HG03520 (cell line): ENCODE data around the gene EED.
"Not testable (repeated sequence)": the region's sequence is repeated elsewhere in the genome, so short reads cannot be mapped to it uniquely, and the experiment has no call there.

Experiments
- ATAC-seq: cut with Tn5 transposase; IDR thresholded peaks from one replicate; pipeline ENCODE4 v1.9.1; 2021; ENCODE audit warnings: mild to moderate bottlenecking, moderate library complexity; ENCODE audit not compliant: unreplicated experiment

EED gene

DNA sequence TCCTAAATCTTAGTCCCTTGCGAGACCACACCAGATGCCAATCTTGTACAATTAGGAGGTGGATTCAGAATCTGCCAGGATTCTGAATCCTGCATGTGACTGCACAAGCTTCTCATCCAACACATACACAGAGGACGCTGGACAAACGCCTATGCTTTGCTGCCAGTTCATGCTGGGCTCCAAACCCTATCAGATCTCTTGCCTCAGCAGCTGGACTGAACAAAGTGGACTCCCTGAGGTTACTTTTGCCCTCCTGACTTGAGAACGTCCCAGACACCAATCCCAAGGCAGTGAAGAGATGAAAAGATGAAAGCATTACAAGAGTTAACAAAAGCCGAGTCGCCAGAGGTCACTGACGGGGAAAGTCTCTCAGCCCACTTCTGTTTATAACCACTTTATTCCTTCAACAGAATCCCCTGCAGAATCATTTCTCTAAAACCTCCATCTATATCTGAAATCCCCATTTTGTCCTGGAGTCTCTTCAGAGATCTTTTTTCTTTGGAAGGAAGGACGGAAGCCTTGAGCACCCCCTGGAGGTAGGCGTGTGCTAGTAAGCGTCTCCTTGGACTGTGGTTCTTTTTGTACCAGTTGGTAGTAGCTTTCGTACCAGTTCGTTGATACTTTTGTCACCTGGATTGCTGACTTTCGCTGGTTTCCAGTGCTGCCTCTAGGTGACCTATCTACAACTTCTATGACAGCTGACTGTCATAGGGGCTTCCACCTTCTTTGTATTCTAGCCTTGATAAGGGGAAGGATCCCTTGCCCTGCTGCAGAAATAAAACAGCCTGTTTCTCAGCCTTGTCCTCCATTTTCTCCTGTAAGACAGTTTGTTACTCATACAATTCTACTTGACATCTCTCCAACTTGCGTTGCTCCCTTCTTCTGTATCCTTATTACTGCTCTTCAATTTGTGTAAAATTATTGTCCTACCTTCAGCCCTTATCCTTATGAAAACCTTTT, 26.1 kb upstream of the EED start:
- ATAC-seq = peak; percentile 46

- ATAC-seq = peak; percentile 71
Measured at GRCh38 chr11:86219311-86220193, 25.0 kb upstream of the EED start.

- no peak for ATAC-seq
Measured at GRCh38 chr11:86220653-86221052, 23.9 kb upstream of the EED start.

GRCh38 chr11:86222081-86222480, 22.5 kb upstream of the EED start:
- no peak for ATAC-seq

GRCh38 chr11:86224575-86224974, 20.0 kb upstream of the EED start:
- not testable (repeated sequence) for ATAC-seq

GRCh38 chr11:86225344-86225743, 19.2 kb upstream of the EED start:
- ATAC-seq = not testable (repeated sequence)

DNA sequence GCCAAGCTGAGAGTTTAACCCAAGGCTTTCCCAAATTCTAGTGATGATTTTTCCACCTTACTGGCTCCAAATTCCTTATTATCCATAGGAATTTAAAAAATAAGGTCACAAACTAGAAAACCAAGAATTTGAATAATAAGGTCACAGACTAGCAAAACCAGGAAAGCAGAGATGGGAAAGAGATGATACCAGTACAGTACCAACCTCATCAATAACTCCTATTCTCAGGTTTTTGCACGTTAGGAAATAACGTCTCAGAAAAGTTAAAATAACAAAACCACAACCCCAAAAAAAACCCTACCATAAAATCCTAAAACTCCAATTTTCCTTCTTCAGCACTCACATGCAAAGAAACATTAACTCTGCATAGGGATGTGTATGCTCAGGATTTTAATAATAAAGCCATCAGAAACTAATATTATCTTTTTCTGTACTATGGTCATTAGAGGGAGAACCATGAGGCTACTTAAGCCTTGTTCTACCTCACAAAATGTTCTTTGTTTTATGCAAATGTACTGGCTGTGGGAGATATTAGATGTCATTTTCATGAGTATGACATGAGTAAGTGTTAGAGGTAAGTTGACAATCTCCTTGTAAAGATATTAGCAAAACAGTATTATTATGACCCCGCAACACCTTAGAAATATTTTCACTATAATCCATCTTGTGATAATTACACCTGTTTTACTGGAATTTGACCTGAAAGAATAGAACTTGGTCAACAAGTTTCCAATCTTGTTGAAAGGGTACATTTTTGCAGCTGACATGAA, 16.1 kb upstream of the EED start:
- no peak for ATAC-seq

DNA sequence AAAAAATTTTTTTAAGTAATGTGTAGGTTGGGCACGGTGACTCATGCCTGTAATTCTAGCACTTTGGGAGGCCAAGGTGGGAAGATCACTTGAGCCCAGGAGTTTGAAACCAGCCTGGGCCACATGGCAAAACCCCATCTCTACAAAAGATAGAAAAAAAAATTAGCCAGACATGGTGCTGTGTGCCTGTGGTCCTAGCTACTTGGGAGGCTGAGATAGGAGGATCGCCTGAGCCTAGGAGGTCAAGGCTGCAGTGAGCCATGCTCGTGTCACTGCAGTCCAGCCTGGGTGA, 15.6 kb upstream of the EED start:
- not testable (repeated sequence) for ATAC-seq

GRCh38 chr11:86230179-86230804, 14.3 kb upstream of the EED start:
- no peak for ATAC-seq

DNA sequence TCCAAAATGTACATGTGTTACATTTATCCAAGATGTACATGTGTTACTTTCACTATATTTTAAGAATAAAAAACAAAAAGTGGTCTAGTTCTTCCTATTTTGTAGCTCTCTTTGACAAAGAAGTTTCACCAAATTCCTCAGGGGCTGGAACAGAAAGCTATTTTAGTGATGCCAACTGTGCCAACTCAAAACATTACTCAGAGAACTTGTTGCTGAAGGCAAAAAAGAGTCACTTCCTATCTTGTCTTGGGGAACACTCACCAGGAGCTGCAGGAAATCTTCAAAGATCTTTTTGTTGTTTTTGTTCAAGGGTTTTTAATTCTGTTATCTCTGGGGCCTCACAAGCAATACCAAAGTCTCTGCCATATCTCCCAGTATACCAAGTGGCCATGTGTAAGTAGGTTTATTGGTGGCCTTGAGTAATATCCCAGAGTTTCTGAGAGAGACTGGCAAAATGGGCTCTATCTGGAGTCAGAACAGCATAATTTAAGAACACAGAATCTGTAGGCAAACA, 13.6 kb upstream of the EED start:
- no peak for ATAC-seq

DNA sequence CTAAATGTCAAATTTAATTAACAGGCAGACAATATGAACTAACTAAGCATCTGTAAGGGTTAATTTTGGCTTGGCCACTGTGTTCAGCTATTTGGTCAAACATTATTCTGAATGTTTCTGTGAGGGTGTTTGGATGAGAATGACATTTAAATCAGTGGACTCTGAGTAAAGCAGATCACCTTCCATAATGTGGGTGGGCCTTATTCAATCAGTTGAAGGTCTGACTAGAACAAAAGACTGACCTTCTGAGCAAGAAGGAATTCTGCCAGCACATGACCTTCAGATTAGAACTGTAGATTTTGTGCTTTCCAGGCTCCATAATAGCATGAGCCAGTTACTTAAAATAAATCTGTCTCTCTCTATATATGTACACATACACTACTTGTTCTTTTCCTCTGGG, 12.0 kb upstream of the EED start:
- no peak for ATAC-seq

- ATAC-seq = no peak
Measured at GRCh38 chr11:86234831-86235461, 9.6 kb upstream of the EED start.

GRCh38 chr11:86237267-86237804, 7.2 kb upstream of the EED start:
- ATAC-seq = no peak

- ATAC-seq = no peak
Measured at GRCh38 chr11:86240164-86240563, 4.4 kb upstream of the EED start.

DNA sequence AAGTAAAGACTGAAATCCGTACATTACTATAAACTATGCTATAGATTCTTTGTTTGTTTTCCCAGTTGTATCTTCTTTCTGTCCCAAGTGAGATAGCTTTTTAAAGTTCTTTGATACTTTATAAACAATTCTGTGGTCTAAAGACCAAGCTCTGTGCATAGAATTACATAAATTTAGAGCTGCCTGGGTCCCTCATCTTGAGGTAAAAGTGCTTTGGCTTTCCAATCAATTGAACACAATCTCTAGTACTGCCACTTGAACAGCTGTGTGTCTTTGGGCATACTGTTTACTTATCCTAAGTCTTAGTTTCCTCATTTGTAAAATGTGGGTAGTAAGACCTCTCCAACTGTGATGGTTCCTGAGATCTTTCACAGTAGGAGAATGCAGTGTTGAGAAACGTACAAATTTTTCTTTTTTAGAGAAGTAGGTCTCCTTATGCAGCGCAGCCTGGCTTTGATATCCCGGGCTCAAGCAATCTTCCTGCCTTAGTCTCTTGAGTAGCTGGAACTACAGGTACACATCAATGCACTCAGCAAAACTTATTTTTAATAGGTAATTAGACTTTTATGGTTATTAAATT, 2.5 kb upstream of the EED start:
- ATAC-seq = no peak

DNA sequence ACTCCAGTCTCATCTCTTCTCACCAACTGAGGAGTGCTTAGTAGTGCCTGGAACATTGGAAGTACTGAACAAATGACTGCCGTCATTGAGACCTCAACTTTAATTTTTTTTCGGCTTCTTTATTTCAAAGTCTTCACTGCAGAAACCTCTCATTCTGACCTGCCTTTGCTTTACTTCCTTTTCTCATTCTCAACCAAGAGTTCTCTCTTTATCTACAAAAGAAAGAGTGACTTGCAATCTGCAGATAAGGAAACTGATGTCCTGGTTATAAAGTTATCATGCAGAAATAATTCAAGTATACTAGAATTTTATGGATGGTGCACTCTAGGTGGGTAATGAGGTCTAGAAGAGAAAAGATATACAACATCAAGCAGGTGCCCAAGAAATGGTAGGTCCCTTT, 1.2 kb upstream of the EED start:
- no peak for ATAC-seq

- ATAC-seq = peak; percentile 57
Measured at GRCh38 chr11:86244063-86244521, 461 bp upstream of the EED start.

DNA sequence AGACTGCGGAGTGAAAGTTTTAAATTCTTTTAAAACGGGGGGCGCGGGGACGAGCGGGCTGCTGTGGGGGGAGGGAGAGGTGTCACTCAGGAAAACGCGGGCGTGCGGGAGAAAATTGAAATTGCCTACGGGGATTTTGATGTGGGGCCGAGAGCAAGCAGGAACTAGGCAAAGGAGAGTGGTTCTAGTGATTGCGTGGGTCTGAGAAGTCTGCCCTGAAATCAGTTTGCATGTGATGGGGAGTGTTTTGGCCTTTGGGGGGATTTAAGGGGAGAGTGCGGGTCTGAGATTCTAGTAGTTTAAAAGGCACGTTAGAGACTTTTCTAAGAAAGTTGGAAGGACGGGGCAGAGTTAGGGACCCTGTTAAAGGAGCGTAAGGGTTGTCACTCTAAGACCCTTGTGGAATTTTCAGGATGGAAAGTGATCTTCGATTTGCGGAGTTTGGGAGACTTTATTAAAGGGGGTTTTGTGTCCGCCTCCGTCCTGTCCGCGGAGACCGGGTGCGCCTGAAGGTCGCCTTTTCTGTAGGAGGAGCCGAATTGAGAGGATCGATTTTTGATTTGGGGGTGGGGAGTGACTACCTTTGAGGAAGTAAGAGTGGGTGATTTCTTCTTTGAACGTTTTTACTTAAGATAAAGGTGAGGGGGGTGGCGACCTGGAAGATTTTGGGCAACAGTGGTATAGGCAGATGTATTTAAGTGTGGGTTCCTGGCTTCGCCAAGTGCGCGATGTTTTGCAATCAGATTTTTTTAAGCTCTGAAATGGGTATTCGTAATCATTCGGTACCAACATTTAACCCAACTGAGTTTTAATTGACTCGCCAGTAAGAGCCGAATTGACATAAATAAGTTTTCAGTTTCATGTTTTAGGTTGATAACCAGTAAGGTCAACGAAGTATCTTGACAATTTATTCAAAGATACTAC, 1.1 kb downstream of the EED start:
- ATAC-seq = peak; percentile 21
